ENCODE results near the gene RRH.
"Not testable (repeated sequence)": the region's sequence is repeated elsewhere in the genome, so short reads cannot be mapped to it uniquely, and the experiment has no call there.

Gene RRH

GRCh38 chr4:109861271-109861670 lies 33.5 kb downstream of the RRH start:
- no peak for TF ChIP-seq Cebpa-rat (IDR thresholded peaks at IDR 0.05)
- no peak overlapping the region for H3K9ac ChIP-seq

DNA sequence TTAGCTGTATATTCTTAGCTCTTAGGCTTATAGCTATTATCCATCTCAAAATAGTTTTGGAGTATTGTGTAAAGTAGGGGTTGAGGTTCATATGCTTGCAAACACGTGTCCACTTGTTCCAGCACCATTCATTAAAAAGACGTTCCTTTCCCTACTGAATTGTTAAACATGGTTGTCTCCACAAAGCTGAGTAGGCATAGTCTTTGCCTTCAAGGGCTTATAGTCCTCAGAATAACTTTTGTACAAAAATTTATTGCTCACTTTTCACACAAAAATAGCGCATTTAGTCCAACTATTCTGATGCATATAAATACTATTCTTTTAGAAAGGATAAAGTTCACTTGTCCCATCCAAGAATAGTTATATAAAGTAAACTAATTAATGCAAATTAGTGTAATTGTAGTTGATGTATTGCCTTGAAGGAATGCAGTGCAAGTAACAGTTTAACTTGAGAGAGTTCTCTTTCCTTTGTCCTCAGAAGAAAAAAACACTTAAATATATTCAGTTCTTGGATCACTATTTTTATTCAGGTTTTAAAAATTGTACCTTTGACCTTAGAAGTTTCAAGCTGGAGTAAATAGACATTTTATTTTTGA lies 34.2 kb downstream of the RRH start:
- no peak overlapping the region for H3K4me2 ChIP-seq
- no peak overlapping the region for H3K27ac ChIP-seq
- no peaks in the 10 kb centered on the region for H4K20me1 ChIP-seq
- H3K27me3 ChIP-seq: no peaks in the 10 kb centered on the region
- peaks cover 0 to 15% (median 4%) of the 10 kb centered on the region in 11 experiments; a peak in 9 of 22 replicates for H3K36me3 ChIP-seq
- no peak overlapping the region for H3K9ac ChIP-seq
- peaks cover 35 to 49% (median 43%) of the 10 kb centered on the region in 11 experiments for H3K9me3 ChIP-seq (replicated peaks in 1 of 11)
- no peak overlapping the region for H3K4me3 ChIP-seq
- TF ChIP-seq Cebpa-rat (IDR thresholded peaks at IDR 0.05): no peak
- no peaks in the 10 kb centered on the region for H3K4me1 ChIP-seq

More at GRCh38 chr4:109861271-109861670, 33.5 kb downstream of the RRH start:
- Histone ChIP-seq H4K20me1 (no peaks in the 10 kb centered on the region), H3K4me1 (no peaks in the 10 kb centered on the region), H3K4me3 (no peak overlapping the region), H3K27ac (no peak overlapping the region), H3K9me3 (replicated peaks in 1 of 11) (peaks cover 35 to 54% (median 47%) of the 10 kb centered on the region in 11 experiments), H3K36me3 (peaks cover 0 to 15% (median 5%) of the 10 kb centered on the region in 11 experiments; a peak in 9 of 22 replicates), H3K4me2 (no peak overlapping the region), H3K27me3 (no peaks in the 10 kb centered on the region)

GRCh38 chr4:109864134-109864533 lies 36.4 kb downstream of the RRH start:
- Histone ChIP-seq H3K9me3 (replicated peaks in 1 of 11) (peaks cover 24 to 31% (median 29%) of the 10 kb centered on the region in 11 experiments), H3K9ac (no peak overlapping the region), H3K36me3 (peaks cover 0 to 25% (median under 1%) of the 10 kb centered on the region in 11 experiments; a peak in 9 of 22 replicates), H3K4me3 (no peak overlapping the region), H4K20me1 (no peaks in the 10 kb centered on the region), H3K27me3 (no peaks in the 10 kb centered on the region), H3K27ac (no peak overlapping the region), H3K4me2 (no peak overlapping the region), H3K4me1 (no peaks in the 10 kb centered on the region)
- no peak for TF ChIP-seq Cebpa-rat (IDR thresholded peaks at IDR 0.05)

GRCh38 chr4:109870061-109870460 lies 42.3 kb downstream of the RRH start:
- H3K4me2 ChIP-seq: no peak overlapping the region
- H3K4me1 ChIP-seq: no peaks in the 10 kb centered on the region
- no peaks in the 10 kb centered on the region for H3K27me3 ChIP-seq
- H3K9ac ChIP-seq: no peak overlapping the region
- no peak overlapping the region for H3K4me3 ChIP-seq
- H4K20me1 ChIP-seq: no peaks in the 10 kb centered on the region
- no peaks in the 10 kb centered on the region for H3K9me3 ChIP-seq (replicated peaks in 1 of 11)
- no peak overlapping the region for H3K27ac ChIP-seq
- H3K36me3 ChIP-seq: peaks cover 0 to 25% (median 12%) of the 10 kb centered on the region in 11 experiments; a peak in 11 of 22 replicates
- no peak for TF ChIP-seq Cebpa-rat (IDR thresholded peaks at IDR 0.05)

GRCh38 chr4:109872065-109872464 lies 44.3 kb downstream of the RRH start:
- Histone ChIP-seq H4K20me1 (no peaks in the 10 kb centered on the region), H3K4me2 (no peak overlapping the region), H3K27me3 (no peaks in the 10 kb centered on the region), H3K9me3 (replicated peaks in 1 of 11) (no peaks in the 10 kb centered on the region), H3K36me3 (peaks cover 0 to 25% (median 12%) of the 10 kb centered on the region in 11 experiments; a peak in 11 of 22 replicates), H3K4me1 (no peaks in the 10 kb centered on the region), H3K9ac (no peak overlapping the region), H3K4me3 (no peak overlapping the region), H3K27ac (no peak overlapping the region)
- TF ChIP-seq Cebpa-rat (IDR thresholded peaks at IDR 0.05): no peak

GRCh38 chr4:109872950-109873656 lies 45.3 kb downstream of the RRH start:
- no peak for TF ChIP-seq Cebpa-rat (IDR thresholded peaks at IDR 0.05)
- Histone ChIP-seq H3K4me3 (no peak overlapping the region), H3K36me3 (peaks cover 0 to 17% (median 12%) of the 10 kb centered on the region in 11 experiments; a peak in 11 of 22 replicates), H3K9ac (no peak overlapping the region), H3K27ac (no peak overlapping the region), H4K20me1 (no peaks in the 10 kb centered on the region), H3K27me3 (no peaks in the 10 kb centered on the region), H3K4me2 (no peak overlapping the region), H3K9me3 (replicated peaks in 1 of 11) (no peaks in the 10 kb centered on the region), H3K4me1 (no peaks in the 10 kb centered on the region)

DNA sequence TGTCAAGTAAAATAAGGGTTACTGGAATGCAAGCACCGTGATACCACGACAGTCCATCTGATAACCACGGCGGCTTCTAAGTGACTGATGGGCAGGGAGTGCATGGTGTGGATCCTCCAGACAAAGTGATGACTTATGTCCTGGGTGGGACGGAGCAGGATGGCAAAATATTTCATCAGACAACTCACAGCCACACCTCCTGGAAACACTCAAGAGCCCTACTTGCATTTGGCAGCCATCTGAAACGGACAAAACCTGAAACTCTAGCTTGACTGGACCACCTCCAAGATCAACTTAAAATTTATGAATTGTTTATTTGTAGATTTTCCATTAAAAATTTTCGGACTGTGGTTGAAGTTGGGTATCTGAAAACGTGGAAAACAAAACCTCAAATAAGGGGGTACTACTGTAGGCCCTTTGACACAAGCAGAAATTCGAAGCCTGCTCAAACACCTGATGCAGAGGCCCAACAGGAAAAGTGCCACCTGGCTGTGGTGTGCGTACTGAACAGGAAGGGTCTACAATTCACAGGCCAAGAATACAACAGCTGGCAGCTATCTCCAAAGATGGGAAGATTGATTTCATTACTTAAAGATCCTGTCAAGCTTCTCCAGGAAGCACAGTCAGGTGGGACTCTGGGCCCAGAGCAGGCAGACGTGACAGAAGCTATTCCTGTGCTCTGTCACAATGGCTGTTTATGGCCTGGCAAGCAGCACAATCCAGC lies 46.2 kb downstream of the RRH start:
- Histone ChIP-seq H4K20me1 (no peaks in the 10 kb centered on the region), H3K4me1 (no peaks in the 10 kb centered on the region), H3K36me3 (peaks cover 0 to 16% (median 12%) of the 10 kb centered on the region in 11 experiments; a peak in 10 of 22 replicates), H3K9ac (no peak overlapping the region), H3K4me3 (no peak overlapping the region), H3K4me2 (no peak overlapping the region), H3K9me3 (replicated peaks in 1 of 11) (no peaks in the 10 kb centered on the region), H3K27me3 (no peaks in the 10 kb centered on the region), H3K27ac (no peak overlapping the region)
- TF ChIP-seq Cebpa-rat (IDR thresholded peaks at IDR 0.05): no peak

DNA sequence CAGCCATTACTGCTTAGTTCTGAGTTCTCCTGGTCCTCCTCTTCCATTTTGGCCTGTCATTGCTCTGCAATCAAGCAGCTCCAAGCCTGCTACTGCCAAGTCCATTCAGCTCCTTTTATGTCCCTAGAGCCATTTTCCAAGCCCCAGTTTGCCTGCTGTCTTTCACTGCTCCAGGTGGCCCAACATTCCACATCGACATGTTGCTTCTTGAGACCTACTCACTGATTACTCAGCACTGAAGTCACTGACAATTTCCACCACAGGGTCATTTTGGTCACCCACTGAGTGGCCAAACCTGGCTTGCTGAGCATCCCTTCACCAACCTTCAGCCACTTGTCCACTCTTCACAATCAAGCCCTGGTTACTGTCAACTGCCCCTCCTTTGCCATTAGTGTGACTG lies 47.3 kb downstream of the RRH start:
- no peak for TF ChIP-seq Cebpa-rat (IDR thresholded peaks at IDR 0.05)
- H4K20me1 ChIP-seq: no peaks in the 10 kb centered on the region
- H3K27ac ChIP-seq: no peak overlapping the region
- no peaks in the 10 kb centered on the region for H3K9me3 ChIP-seq (replicated peaks in 1 of 11)
- H3K4me3 ChIP-seq: no peak overlapping the region
- H3K4me1 ChIP-seq: no peaks in the 10 kb centered on the region
- no peak overlapping the region for H3K9ac ChIP-seq
- peaks cover 0 to 7% (median 5%) of the 10 kb centered on the region in 11 experiments; a peak in 10 of 22 replicates for H3K36me3 ChIP-seq
- H3K4me2 ChIP-seq: no peak overlapping the region
- no peaks in the 10 kb centered on the region for H3K27me3 ChIP-seq

GRCh38 chr4:109875553-109875952 lies 47.8 kb downstream of the RRH start:
- H3K27ac ChIP-seq; H3K4me3 ChIP-seq; H3K4me2 ChIP-seq; H3K36me3 ChIP-seq; H3K4me1 ChIP-seq; H4K20me1 ChIP-seq; H3K27me3 ChIP-seq; H3K9ac ChIP-seq; H3K9me3 ChIP-seq (replicated peaks in 1 of 11): not testable (repeated sequence)

Data from BLaER1 treated with 17β-estradiol and CSF1 and Interleukin-3, amounts not matched to agents 10 nM and 100 nM (cell line).